Effector memory CD8-positive, alpha-beta T cell (primary cell): ENCODE data around the gene GARNL3.

Experiments
- ATAC-seq: fragments of 150-1000 bp; cut with Tn5 transposase; replicated peaks from 2 replicates; pipeline ENCODE4 v1.10.0; 2021; ENCODE audit warnings: mild to moderate bottlenecking, moderate library complexity
- DNase-seq, 3 experiments: peaks; one replicate each; pipeline ENCODE4 v3.0.0; 2021
- H3K27ac Mint-ChIP-seq, 2 donors: one replicate each; pipeline ENCODE4 v1.8.0; 2022; ENCODE audit warnings: mild to moderate bottlenecking in 2 of 2, mixed read lengths in 2 of 2, moderate library complexity in 2 of 2
- H3K27me3 Mint-ChIP-seq, 2 donors: one replicate each; pipeline ENCODE4 v1.8.0; 2022; ENCODE audit warnings: mixed read lengths in 2 of 2
- H3K36me3 Mint-ChIP-seq: one replicate; pipeline ENCODE4 v1.8.0; 2022; ENCODE audit warnings: mild to moderate bottlenecking, moderate library complexity, mixed read lengths; ENCODE audit not compliant: insufficient read depth
- H3K4me1 Mint-ChIP-seq, 2 donors: one replicate each; pipeline ENCODE4 v1.8.0; 2022; ENCODE audit warnings: low read depth in 2 of 2, mixed read lengths in 2 of 2
- H3K4me3 Mint-ChIP-seq, 2 donors: one replicate each; pipeline ENCODE4 v1.8.0; 2022; ENCODE audit warnings: mild to moderate bottlenecking in 2 of 2, mixed read lengths in 2 of 2, moderate library complexity in 2 of 2
- H3K9me3 Mint-ChIP-seq, 2 donors: one replicate each; pipeline ENCODE4 v1.8.0; 2022; ENCODE audit warnings: mixed read lengths in 2 of 2

Gene GARNL3

GRCh38 chr9:127415657-127416056 lies 151.1 kb downstream of the GARNL3 start:
- Mint-ChIP-seq H3K4me1 (peaks cover 5 to 12% of the 10 kb centered on the region in 2 donors), H3K27me3 (no peaks in the 10 kb centered on the region), H3K9me3 (no peaks in the 10 kb centered on the region), H3K27ac (no peak overlapping the region), H3K36me3 (no peaks in the 10 kb centered on the region), H3K4me3 (no peak overlapping the region)
- no peak for DNase-seq
- ATAC-seq = no peak

- no peak overlapping the region for H3K4me3 Mint-ChIP-seq
- no peak for DNase-seq
Observed at GRCh38 chr9:127417131-127418036, 152.8 kb downstream of the GARNL3 start.

GRCh38 chr9:127418037-127418471 lies 153.5 kb downstream of the GARNL3 start:
- ATAC-seq (peak; percentile 91), DNase-seq (peak; percentile 11 to 37 (median 28))
- H3K27me3 Mint-ChIP-seq = no peaks in the 10 kb centered on the region
- peaks cover 2% of the 10 kb centered on the region for H3K36me3 Mint-ChIP-seq
- H3K9me3 Mint-ChIP-seq = no peaks in the 10 kb centered on the region
- H3K27ac Mint-ChIP-seq = no peak overlapping the region
- H3K4me1 Mint-ChIP-seq = peaks cover 10 to 16% of the 10 kb centered on the region in 2 donors
- no peak overlapping the region for H3K4me3 Mint-ChIP-seq

More at GRCh38 chr9:127417131-127418036, 152.8 kb downstream of the GARNL3 start:
- peaks cover 7 to 12% of the 10 kb centered on the region in 2 donors for H3K4me1 Mint-ChIP-seq
- H3K27me3 Mint-ChIP-seq = no peaks in the 10 kb centered on the region
- no peak overlapping the region for H3K27ac Mint-ChIP-seq
- no peaks in the 10 kb centered on the region for H3K9me3 Mint-ChIP-seq
- no peak for ATAC-seq
- peaks cover 2% of the 10 kb centered on the region for H3K36me3 Mint-ChIP-seq

- no peak for DNase-seq
- H3K4me3 Mint-ChIP-seq = no peak overlapping the region
- H3K4me1 Mint-ChIP-seq = peaks cover 21 to 27% of the 10 kb centered on the region in 2 donors
- no peak for ATAC-seq
- H3K27me3 Mint-ChIP-seq = no peaks in the 10 kb centered on the region
- H3K27ac Mint-ChIP-seq = no peak overlapping the region
- H3K9me3 Mint-ChIP-seq = no peaks in the 10 kb centered on the region
- peaks cover 14% of the 10 kb centered on the region for H3K36me3 Mint-ChIP-seq
Observed at GRCh38 chr9:127419348-127419747, 154.8 kb downstream of the GARNL3 start.

GRCh38 chr9:127421057-127421456 lies 156.5 kb downstream of the GARNL3 start:
- H3K4me1 Mint-ChIP-seq = peaks cover 33 to 44% of the 10 kb centered on the region in 2 donors

GRCh38 chr9:127422133-127422782 lies 157.7 kb downstream of the GARNL3 start:
- Mint-ChIP-seq H3K27ac (no peak overlapping the region), H3K4me3 (peak overlapping the region; percentile 99 to 100), H3K4me1 (peaks cover 40 to 47% of the 10 kb centered on the region in 2 donors)

More at GRCh38 chr9:127421057-127421456, 156.5 kb downstream of the GARNL3 start:
- ATAC-seq (no peak), DNase-seq (no peak)
- no peaks in the 10 kb centered on the region for H3K27me3 Mint-ChIP-seq
- no peak overlapping the region for H3K27ac Mint-ChIP-seq
- H3K36me3 Mint-ChIP-seq = peaks cover 25% of the 10 kb centered on the region
- H3K9me3 Mint-ChIP-seq = no peaks in the 10 kb centered on the region
- no peak overlapping the region for H3K4me3 Mint-ChIP-seq

GRCh38 chr9:127422787-127423186 lies 158.2 kb downstream of the GARNL3 start:
- peaks cover 40 to 43% of the 10 kb centered on the region in 2 donors for H3K4me1 Mint-ChIP-seq

More at GRCh38 chr9:127422133-127422782, 157.7 kb downstream of the GARNL3 start:
- DNase-seq = no peak
- no peaks in the 10 kb centered on the region for H3K9me3 Mint-ChIP-seq
- H3K36me3 Mint-ChIP-seq = peaks cover 34% of the 10 kb centered on the region
- no peaks in the 10 kb centered on the region for H3K27me3 Mint-ChIP-seq
- no peak for ATAC-seq

GRCh38 chr9:127423476-127423933 lies 158.9 kb downstream of the GARNL3 start:
- no peak for ATAC-seq
- peaks cover 40% of the 10 kb centered on the region for H3K36me3 Mint-ChIP-seq
- DNase-seq = no peak
- peaks cover 37 to 47% of the 10 kb centered on the region in 2 donors for H3K4me1 Mint-ChIP-seq
- no peaks in the 10 kb centered on the region for H3K9me3 Mint-ChIP-seq
- H3K27me3 Mint-ChIP-seq = no peaks in the 10 kb centered on the region
- peak overlapping the region; percentile 99 to 100 for H3K4me3 Mint-ChIP-seq
- H3K27ac Mint-ChIP-seq = peak overlapping the region; percentile 99

More at GRCh38 chr9:127422787-127423186, 158.2 kb downstream of the GARNL3 start:
- no peak for DNase-seq
- Mint-ChIP-seq H3K9me3 (no peaks in the 10 kb centered on the region), H3K27ac (peak overlapping the region; percentile 99), H3K27me3 (no peaks in the 10 kb centered on the region), H3K36me3 (peaks cover 37% of the 10 kb centered on the region), H3K4me3 (peak overlapping the region; percentile 99 to 100)
- no peak for ATAC-seq

GRCh38 chr9:127423934-127424675 lies 159.5 kb downstream of the GARNL3 start, which contains the start of gene ZNF79:
TSS of gene ZNF79 (plus strand) at chr9:127424382. CDS start at chr9:127424788, 406 bp downstream.
- Mint-ChIP-seq H3K4me1 (peaks cover 38 to 47% of the 10 kb centered on the region in 2 donors), H3K4me3 (peak within 1 kb of the TSS; percentile 99 to 100), H3K27me3 (no peaks in the 10 kb centered on the region), H3K36me3 (peaks cover 44% of the 10 kb centered on the region), H3K9me3 (no peaks in the 10 kb centered on the region), H3K27ac (peak within 1 kb of the TSS; percentile 99)
- ATAC-seq (peak; percentile 86), DNase-seq (peak; percentile 88 to 89 (median 88))

GRCh38 chr9:127424676-127424999 lies 160.1 kb downstream of the GARNL3 start:
- Mint-ChIP-seq H3K9me3 (no peaks in the 10 kb centered on the region), H3K36me3 (peaks cover 48% of the 10 kb centered on the region), H3K27me3 (no peaks in the 10 kb centered on the region), H3K27ac (peak overlapping the region; percentile 99), H3K4me3 (peak overlapping the region; percentile 99 to 100), H3K4me1 (peaks cover 38 to 47% of the 10 kb centered on the region in 2 donors)
- DNase-seq = peak in 1 of 3 experiments; percentile 25
- peak; percentile 34 for ATAC-seq

- no peak for DNase-seq
- Mint-ChIP-seq H3K4me1 (peaks cover 47% of the 10 kb centered on the region in 2 donors), H3K36me3 (peaks cover 67% of the 10 kb centered on the region), H3K4me3 (peak overlapping the region; percentile 99 to 100), H3K9me3 (no peaks in the 10 kb centered on the region), H3K27ac (peak overlapping the region; percentile 99), H3K27me3 (no peaks in the 10 kb centered on the region)
- peak; percentile 25 for ATAC-seq
Observed at GRCh38 chr9:127426756-127427155, 162.2 kb downstream of the GARNL3 start.

GRCh38 chr9:127428348-127428747 lies 163.8 kb downstream of the GARNL3 start:
- no peaks in the 10 kb centered on the region for H3K27me3 Mint-ChIP-seq
- peaks cover 39 to 40% of the 10 kb centered on the region in 2 donors for H3K4me1 Mint-ChIP-seq
- H3K27ac Mint-ChIP-seq = peak overlapping the region in 1 of 2 donors; percentile 71
- ATAC-seq = no peak
- no peak overlapping the region for H3K4me3 Mint-ChIP-seq
- H3K9me3 Mint-ChIP-seq = no peaks in the 10 kb centered on the region
- no peak for DNase-seq
- peaks cover 69% of the 10 kb centered on the region for H3K36me3 Mint-ChIP-seq

GRCh38 chr9:127430415-127430814 lies 165.8 kb downstream of the GARNL3 start:
- peak overlapping the region in 1 of 2 donors; percentile 56 for H3K27ac Mint-ChIP-seq
- H3K9me3 Mint-ChIP-seq = no peaks in the 10 kb centered on the region
- no peak overlapping the region for H3K4me3 Mint-ChIP-seq
- H3K36me3 Mint-ChIP-seq = peaks cover 72% of the 10 kb centered on the region
- DNase-seq = no peak
- ATAC-seq = no peak
- H3K4me1 Mint-ChIP-seq = peaks cover 26 to 32% of the 10 kb centered on the region in 2 donors
- no peaks in the 10 kb centered on the region for H3K27me3 Mint-ChIP-seq
